GM21528 (cell line): Measurements from ENCODE around the gene NIPBL.
"Not testable (repeated sequence)": the region's sequence is repeated elsewhere in the genome, so short reads cannot be mapped to it uniquely, and the experiment has no call there.

ENCODE experiments used
- ATAC-seq: cut with Tn5 transposase; IDR thresholded peaks from one replicate; pipeline ENCODE4 v1.9.1; 2021; ENCODE audit warnings: mild to moderate bottlenecking, moderate library complexity; ENCODE audit not compliant: unreplicated experiment, low FRiP score

The NIPBL gene

GRCh38 chr5:37005946-37006540, 129.5 kb downstream of the NIPBL start:
- no peak for ATAC-seq

GRCh38 chr5:37013181-37013580, 136.6 kb downstream of the NIPBL start:
- not testable (repeated sequence) for ATAC-seq

GRCh38 chr5:37014321-37014720, 137.8 kb downstream of the NIPBL start:
- no peak for ATAC-seq

- no peak for ATAC-seq
Observed at GRCh38 chr5:37015795-37016666, 139.5 kb downstream of the NIPBL start.

- ATAC-seq: no peak
Observed at GRCh38 chr5:37028910-37029309, 152.3 kb downstream of the NIPBL start.

- ATAC-seq: no peak
Observed at GRCh38 chr5:37029436-37029835, 152.9 kb downstream of the NIPBL start.

GRCh38 chr5:37034955-37035354, 158.4 kb downstream of the NIPBL start:
- no peak for ATAC-seq

- ATAC-seq: no peak
Observed at GRCh38 chr5:37037840-37038239, 161.3 kb downstream of the NIPBL start.

- no peak for ATAC-seq
Observed at GRCh38 chr5:37039824-37040223, 163.3 kb downstream of the NIPBL start.

GRCh38 chr5:37043693-37044092, 167.1 kb downstream of the NIPBL start:
- ATAC-seq: no peak

- no peak for ATAC-seq
Observed at GRCh38 chr5:37044120-37044519, 167.6 kb downstream of the NIPBL start.

- ATAC-seq: no peak
Observed at GRCh38 chr5:37045703-37046102, 169.1 kb downstream of the NIPBL start.

- no peak for ATAC-seq
Observed at GRCh38 chr5:37047947-37048346, 171.4 kb downstream of the NIPBL start.

GRCh38 chr5:37054391-37054790, 177.8 kb downstream of the NIPBL start:
- ATAC-seq: no peak

GRCh38 chr5:37055383-37055990, 178.9 kb downstream of the NIPBL start:
- ATAC-seq: no peak

- ATAC-seq: no peak
Observed at GRCh38 chr5:37056762-37057161, 180.2 kb downstream of the NIPBL start.

GRCh38 chr5:37060030-37060429, 183.5 kb downstream of the NIPBL start:
- ATAC-seq: no peak

- no peak for ATAC-seq
Observed at GRCh38 chr5:37063739-37064138, 187.2 kb downstream of the NIPBL start.

- ATAC-seq: no peak
Observed at GRCh38 chr5:37064442-37064841, 187.9 kb downstream of the NIPBL start.

- ATAC-seq: no peak
Observed at GRCh38 chr5:37071487-37071886, 194.9 kb downstream of the NIPBL start.

- ATAC-seq: no peak
Observed at GRCh38 chr5:37071901-37072581, 195.5 kb downstream of the NIPBL start.
